HepG2 (cell line): ENCODE data around the gene LRRC4C. TPM values are rescaled to one million over a fixed set of nuclear protein-coding genes. Genes with fewer than 3 reads are reported as not detected.

Source experiments
- ATAC-seq: fragments of 200-7000 bp; cut with Tn5 transposase; 3 replicates; pipeline ENCODE4 v1.9.1; 2020; ENCODE audit warnings: mild to moderate bottlenecking, moderate library complexity
- BruUV-seq: library from RNA; stranded (reverse); fragments of 400-500 nt; replicated peaks from 2 replicates; lab custom pipeline; 2021; lab: Mats Ljungman, UMichigan
- CTCF ChIA-PET: fragments of 300-600 bp; formaldehyde crosslinking; extraction: SDS; loops from one replicate; lab custom pipeline; 2021; ENCODE audit warnings: low total read pairs, inconsistent platforms, low intra/inter-chr PET ratio; lab: Yijun Ruan, JAX
- POLR2A ChIA-PET: fragments of 350-600 bp; sonication (Branson Sonifier 250); formaldehyde crosslinking; loops from one replicate; lab custom pipeline; 2020; ENCODE audit warnings: antibody characterized with exemption, inconsistent platforms; lab: Yijun Ruan, JAX
- DNase-seq: peaks from one replicate; pipeline ENCODE4 v3.0.0-alpha.2; 2015; ENCODE audit warnings: low spot score
- FAIRE-seq: peaks from 3 replicates; lab custom pipeline; 2011; peaks lifted over from hg19 to GRCh38; lab: Jason Lieb, UNC
- H2AFZ ChIP-seq: one replicate; pipeline ENCODE4 v1.6.1; 2011; ENCODE audit warnings: low read length, inconsistent platforms
- H3K27ac ChIP-seq: fragments of 300-600 bp; 3 replicates; pipeline ENCODE4 v1.8.0; 2011; ENCODE audit warnings: mixed run types, mild to moderate bottlenecking, mixed read lengths, low read length, inconsistent platforms; ENCODE audit not compliant: insufficient read depth; ENCODE audit errors: extremely low read length
- H3K27me3 ChIP-seq, 2 experiments: fragments of 200-600 bp in 1 of 2; 2 replicates in 1 of 2; 3 replicates in 1 of 2; pipeline versions ENCODE4 v1.6.0 to v1.8.0; 2011; ENCODE audit warnings: low read length in 2 of 2, mild to moderate bottlenecking in 2 of 2, moderate library complexity in 2 of 2, inconsistent platforms in 1 of 2; ENCODE audit not compliant: insufficient read depth in 2 of 2, control insufficient read depth in 1 of 2
- H3K36me3 ChIP-seq, 2 experiments: fragments of 200-600 bp in 1 of 2; replicated peaks in 1 of 2; 2 replicates in 1 of 2; 3 replicates in 1 of 2; pipeline versions ENCODE4 v1.5.1 to v1.8.0; 2011; ENCODE audit warnings: low read length in 2 of 2, inconsistent platforms in 1 of 2; ENCODE audit not compliant: insufficient read depth in 2 of 2, control insufficient read depth in 1 of 2
- H3K4me1 ChIP-seq: 2 replicates; pipeline ENCODE4 v1.5.1; 2012; ENCODE audit warnings: low read length, inconsistent platforms; ENCODE audit not compliant: insufficient read depth
- H3K4me2 ChIP-seq: 2 replicates; pipeline ENCODE4 v1.6.0; 2011; ENCODE audit warnings: low read depth, low read length, inconsistent platforms
- H3K4me3 ChIP-seq, 3 experiments: fragments of 200-600 bp in 1 of 3; sonication (generic), shearing (Covaris generic) in 1 of 3; replicated peaks in 1 of 3; 2 replicates each; pipeline ENCODE4 v1.5.1; 2011 to 2016; ENCODE audit warnings: low read length in 3 of 3, inconsistent platforms in 2 of 3, low read depth in 2 of 3, mild to moderate bottlenecking in 2 of 3, control low read depth in 1 of 3, mixed read lengths in 1 of 3; ENCODE audit not compliant: insufficient read depth in 1 of 3
- H3K79me2 ChIP-seq: one replicate; pipeline ENCODE4 v1.6.1; 2011; ENCODE audit warnings: low read length, inconsistent platforms; ENCODE audit not compliant: insufficient read depth
- H3K9ac ChIP-seq: 2 replicates; pipeline ENCODE4 v1.6.0; 2011; ENCODE audit warnings: mild to moderate bottlenecking, low read depth, low read length, inconsistent platforms; ENCODE audit not compliant: insufficient read depth
- H3K9me3 ChIP-seq: 2 replicates; pipeline ENCODE4 v1.5.1; 2012; ENCODE audit warnings: mild to moderate bottlenecking, low read length
- H4K20me1 ChIP-seq: 2 replicates; pipeline ENCODE4 v1.6.0; 2011; ENCODE audit warnings: inconsistent platforms, mild to moderate bottlenecking, low read length, moderate library complexity; ENCODE audit not compliant: insufficient read depth
- CC2D1A ChIP-seq: sonication (generic); formaldehyde crosslinking; IDR thresholded peaks from 2 replicates; pipeline ENCODE4 v1.8.1; 2023; ENCODE audit warnings: mild to moderate bottlenecking, missing genetic modification reagents
- IRX3 ChIP-seq: sonication (generic); formaldehyde crosslinking; IDR thresholded peaks from 2 replicates; pipeline ENCODE4 v1.8.1; 2023; ENCODE audit warnings: mild to moderate bottlenecking, low read depth, missing genetic modification reagents, borderline replicate concordance
- MEF2D ChIP-seq: sonication (generic); formaldehyde crosslinking; IDR thresholded peaks from 2 replicates; pipeline ENCODE4 v1.5.1; 2020; ENCODE audit warnings: mild to moderate bottlenecking, missing genetic modification reagents
- MLLT10 ChIP-seq: sonication (generic); formaldehyde crosslinking; IDR thresholded peaks from 2 replicates; pipeline ENCODE4 v1.4.0; 2020; ENCODE audit warnings: missing genetic modification reagents
- NFKBIZ ChIP-seq: IDR thresholded peaks from 2 replicates; pipeline ENCODE4 v1.6.1; 2018; ENCODE audit warnings: missing genetic modification reagents, missing compliant biosample characterization
- SSRP1 ChIP-seq: IDR thresholded peaks from 2 replicates; pipeline ENCODE4 v1.6.1; 2016; ENCODE audit warnings: control low read depth
- TAF1 ChIP-seq: sonication (generic); formaldehyde crosslinking; IDR thresholded peaks from 2 replicates; pipeline ENCODE4 v1.4.0; 2020; ENCODE audit warnings: missing genetic modification reagents
- ZNF709 ChIP-seq: sonication (generic); formaldehyde crosslinking; IDR thresholded peaks from 2 replicates; pipeline ENCODE4 v1.5.0; 2020; ENCODE audit warnings: mild to moderate bottlenecking, missing genetic modification reagents
- whole genome bisulfite sequencing: methylation state at CpG from one replicate; pipeline ENCODE4 v1.1.6; 2017; ENCODE audit warnings: low lambda C conversion rate; 5-methylcytosine and 5-hydroxymethylcytosine counted together
- in situ Hi-C: cut with HindIII; loops from 2 replicates; pipeline ENCODE4 v1.10.0; 2017; ENCODE audit warnings: low pct_unique_long_range_greater_than_20kb; ENCODE audit not compliant: extremely low pct_ligation_motif_present
- intact Hi-C: fragments of 100-400 bp; cut with micrococcal nuclease; formaldehyde crosslinking; loops from one replicate; pipeline ENCODE4 v1.10.0; 2022; ENCODE audit not compliant: unreplicated experiment
- polyA plus RNA-seq, 8 experiments: library from polyadenylated mRNA; depleted of rRNA in 3 of 8; stranded (reverse) in 7 of 8; unstranded in 1 of 8; fragments of >200 nt; fragmentation: Illumina TruSeq in 4 of 8; extraction: Trizol in 4 of 8; gene quantifications; 2 replicates each; pipeline versions ENCODE4 v1.2.1 to v1.2.3, GENCODE V29; 2011 to 2016; ENCODE audit warnings: low read depth in 4 of 8, missing spikeins in 1 of 8, mixed read lengths in 1 of 8; ENCODE audit not compliant: insufficient read depth in 1 of 8
- total RNA-seq, 5 experiments: library from RNA; depleted of rRNA; stranded (reverse); fragments of >200 nt; fragmentation: Illumina TruSeq; extraction: Trizol; gene quantifications; 2 replicates each; pipeline ENCODE4 v1.2.3, GENCODE V29; 2016; ENCODE audit warnings: low read depth in 1 of 5
- TF ChIP-seq, protein P1 (sequence below): sonication (generic); formaldehyde crosslinking; IDR thresholded peaks from 2 replicates; pipeline ENCODE4 v1.4.0; 2020; ENCODE audit warnings: mild to moderate bottlenecking, missing genetic modification reagents, borderline replicate concordance
- TF ChIP-seq, protein P2 (sequence below): sonication (generic); formaldehyde crosslinking; IDR thresholded peaks from 2 replicates; pipeline ENCODE4 v1.8.0; 2022; ENCODE audit warnings: mild to moderate bottlenecking, missing genetic modification reagents

Gene LRRC4C
- total and polyA plus RNA-seq, 2 of the 13 experiments (the other 11 are each of a cell fraction or from before 2014, with no cell fraction given) = not detected

DNA sequence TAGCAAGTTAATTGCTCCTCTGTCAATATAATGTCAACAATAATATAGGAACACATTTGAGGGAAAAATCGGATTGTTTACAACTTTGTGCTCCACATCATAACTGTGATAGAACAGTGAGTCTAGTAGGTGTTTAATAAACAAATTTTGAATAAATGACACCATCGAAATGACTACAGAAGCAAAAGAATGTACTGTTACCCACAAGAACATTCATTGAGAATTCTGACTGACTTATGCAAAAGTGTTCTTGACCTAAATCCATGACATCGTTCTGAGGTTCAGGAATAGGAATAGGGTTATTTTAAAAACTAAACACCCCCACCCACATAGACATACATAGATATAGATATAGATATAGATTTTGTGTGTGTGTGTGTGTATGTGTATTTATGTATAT lies 8.4 kb downstream of the LRRC4C start:
- H3K36me3 ChIP-seq = no peaks in the 10 kb centered on the region
- H3K9me3 ChIP-seq = no peaks in the 10 kb centered on the region
- CTCF ChIA-PET = no interaction called here
- TF ChIP-seq CC2D1A (CRISPR knock-in tag) (no peak), NFKBIZ (no peak), SSRP1 (CRISPR knock-in tag) (no peak), IRX3 (CRISPR knock-in tag) (no peak), TAF1 (no peak), ZNF709 (CRISPR knock-in tag) (no peak), MEF2D (CRISPR knock-in tag) (no peak), MLLT10 (no peak)
- TF ChIP-seq, protein P1, sequence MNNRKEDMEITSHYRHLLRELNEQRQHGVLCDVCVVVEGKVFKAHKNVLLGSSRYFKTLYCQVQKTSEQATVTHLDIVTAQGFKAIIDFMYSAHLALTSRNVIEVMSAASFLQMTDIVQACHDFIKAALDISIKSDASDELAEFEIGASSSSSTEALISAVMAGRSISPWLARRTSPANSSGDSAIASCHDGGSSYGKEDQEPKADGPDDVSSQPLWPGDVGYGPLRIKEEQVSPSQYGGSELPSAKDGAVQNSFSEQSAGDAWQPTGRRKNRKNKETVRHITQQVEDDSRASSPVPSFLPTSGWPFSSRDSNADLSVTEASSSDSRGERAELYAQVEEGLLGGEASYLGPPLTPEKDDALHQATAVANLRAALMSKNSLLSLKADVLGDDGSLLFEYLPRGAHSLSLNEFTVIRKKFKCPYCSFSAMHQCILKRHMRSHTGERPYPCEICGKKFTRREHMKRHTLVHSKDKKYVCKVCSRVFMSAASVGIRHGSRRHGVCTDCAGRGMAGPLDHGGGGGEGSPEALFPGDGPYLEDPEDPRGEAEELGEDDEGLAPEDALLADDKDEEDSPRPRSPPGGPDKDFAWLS = no peak
- TF ChIP-seq, protein P2, sequence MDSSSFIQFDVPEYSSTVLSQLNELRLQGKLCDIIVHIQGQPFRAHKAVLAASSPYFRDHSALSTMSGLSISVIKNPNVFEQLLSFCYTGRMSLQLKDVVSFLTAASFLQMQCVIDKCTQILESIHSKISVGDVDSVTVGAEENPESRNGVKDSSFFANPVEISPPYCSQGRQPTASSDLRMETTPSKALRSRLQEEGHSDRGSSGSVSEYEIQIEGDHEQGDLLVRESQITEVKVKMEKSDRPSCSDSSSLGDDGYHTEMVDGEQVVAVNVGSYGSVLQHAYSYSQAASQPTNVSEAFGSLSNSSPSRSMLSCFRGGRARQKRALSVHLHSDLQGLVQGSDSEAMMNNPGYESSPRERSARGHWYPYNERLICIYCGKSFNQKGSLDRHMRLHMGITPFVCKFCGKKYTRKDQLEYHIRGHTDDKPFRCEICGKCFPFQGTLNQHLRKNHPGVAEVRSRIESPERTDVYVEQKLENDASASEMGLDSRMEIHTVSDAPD (CRISPR knock-in tag) = no peak
- TF ChIP-seq, all 625 proteins: peak for 0
- ATAC-seq (no peak), DNase-seq (no peak), FAIRE-seq (no peak)
- Histone ChIP-seq H4K20me1 (no peaks in the 10 kb centered on the region), H3K27ac (no peak overlapping the region), H3K9ac (no peak overlapping the region), H3K27me3 (no peaks in the 10 kb centered on the region; a peak in 1 of 5 replicates), H3K79me2 (no peaks in the 10 kb centered on the region), H3K4me3 (no peak overlapping the region), H2AFZ (no peak overlapping the region), H3K4me1 (no peaks in the 10 kb centered on the region), H3K4me2 (no peak overlapping the region)
- intact Hi-C loops = no loop called here
- in situ Hi-C loops = loop anchor here (25.0 kb wide), 1 partner anchor 1836 kb away; no protein-coding TSS in a partner anchor
- POLR2A ChIA-PET = no interaction called here
- WGBS = 0% methylated on average over 3 of the region's 3 CpGs
- BruUV-seq = no TSS peak
